Neuron (in vitro differentiated cells): ENCODE data around the gene PLXNB3.
"Not testable (repeated sequence)": the region's sequence is repeated elsewhere in the genome, so short reads cannot be mapped to it uniquely, and the experiment has no call there.

Experiments used
- H2AFZ ChIP-seq: one replicate; pipeline ENCODE4 v1.6.1; 2013; ENCODE audit warnings: low read depth, mild to moderate bottlenecking, inconsistent platforms, low read length, moderate library complexity
- H3K27me3 ChIP-seq: one replicate; pipeline ENCODE4 v1.6.1; 2013; ENCODE audit warnings: low read length; ENCODE audit not compliant: insufficient read depth
- H3K36me3 ChIP-seq: one replicate; pipeline ENCODE4 v1.6.1; 2013; ENCODE audit warnings: low read length; ENCODE audit not compliant: insufficient read depth
- H3K4me1 ChIP-seq: one replicate; pipeline ENCODE4 v1.6.1; 2013; ENCODE audit warnings: low read length; ENCODE audit not compliant: insufficient read depth
- H3K4me3 ChIP-seq: 2 replicates; pipeline ENCODE4 v1.5.1; 2013; ENCODE audit warnings: mild to moderate bottlenecking, low read length, moderate library complexity
- H3K9me3 ChIP-seq: one replicate; pipeline ENCODE4 v1.6.1; 2013; ENCODE audit warnings: low read length

Gene PLXNB3

DNA sequence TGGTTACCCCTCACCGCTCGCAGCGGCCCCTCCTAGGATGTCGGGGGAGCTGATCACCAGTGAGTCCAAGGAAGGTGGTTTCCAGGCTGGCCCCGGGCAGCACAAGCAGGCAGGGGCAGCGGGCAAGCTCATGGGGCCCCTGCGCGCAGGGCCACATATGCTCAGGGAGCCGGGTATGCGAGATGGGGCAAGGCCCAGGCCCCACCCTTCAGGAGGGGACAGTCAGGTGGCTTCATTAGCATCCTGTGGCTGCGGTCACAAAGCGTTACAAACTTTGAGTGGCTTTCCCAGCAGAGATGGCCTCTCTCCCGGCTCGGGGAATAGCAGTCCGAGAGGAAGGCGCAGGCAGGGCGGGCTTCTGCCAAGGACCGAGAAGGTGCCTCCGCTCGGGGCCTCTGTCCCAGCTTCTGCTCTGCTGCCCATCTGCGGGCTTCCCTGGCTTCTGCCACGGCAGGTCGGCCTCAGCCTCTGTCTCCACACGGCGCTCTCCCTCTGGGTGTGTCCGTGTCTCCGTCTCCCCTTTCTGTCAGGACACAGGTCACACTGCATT is 25.9 kb upstream of the PLXNB3 start:
- no peaks in the 10 kb centered on the region for H3K9me3 ChIP-seq
- H3K4me1 ChIP-seq, result no peaks in the 10 kb centered on the region
- H3K27me3 ChIP-seq, result peaks cover 3% of the 10 kb centered on the region
- H3K36me3 ChIP-seq, result no peaks in the 10 kb centered on the region
- H2AFZ ChIP-seq, result no peak overlapping the region
- no peak overlapping the region for H3K4me3 ChIP-seq

DNA sequence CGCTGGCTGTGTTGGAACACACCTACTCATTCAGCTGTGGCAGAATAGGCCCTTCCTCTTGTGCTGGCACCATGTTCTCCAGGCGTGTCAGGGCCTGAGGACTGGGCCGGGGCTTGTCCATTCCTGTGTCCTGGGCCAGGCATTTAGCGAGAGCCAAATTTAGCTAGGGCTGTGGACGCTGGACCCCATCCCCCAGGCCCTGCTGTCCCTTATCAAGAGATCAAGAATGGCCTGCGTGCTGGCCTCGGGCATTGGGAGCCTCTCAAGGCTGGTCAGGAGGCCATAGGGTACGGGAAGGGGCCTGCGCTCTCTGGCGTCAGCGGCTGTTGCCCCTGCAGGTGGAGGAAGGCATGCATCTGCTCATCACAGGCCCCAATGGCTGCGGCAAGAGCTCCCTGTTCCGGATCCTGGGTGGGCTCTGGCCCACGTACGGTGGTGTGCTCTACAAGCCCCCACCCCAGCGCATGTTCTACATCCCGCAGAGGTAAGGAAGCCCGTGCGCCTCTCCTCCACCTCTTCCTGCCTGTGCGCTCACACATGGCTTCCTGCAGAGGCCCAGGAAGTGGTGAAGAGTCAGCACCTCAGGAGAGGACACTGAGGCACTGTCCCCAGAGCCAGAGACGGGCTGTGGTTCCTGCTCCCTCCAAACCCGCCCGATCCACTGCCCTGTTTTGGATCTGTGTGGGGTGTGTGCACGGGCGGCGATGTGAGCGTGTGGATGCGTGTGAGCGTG is 24.1 kb upstream of the PLXNB3 start:
- Histone ChIP-seq H2AFZ (no peak overlapping the region), H3K27me3 (peaks cover 3% of the 10 kb centered on the region), H3K9me3 (no peaks in the 10 kb centered on the region), H3K4me1 (no peaks in the 10 kb centered on the region), H3K4me3 (no peak overlapping the region), H3K36me3 (no peaks in the 10 kb centered on the region)

DNA sequence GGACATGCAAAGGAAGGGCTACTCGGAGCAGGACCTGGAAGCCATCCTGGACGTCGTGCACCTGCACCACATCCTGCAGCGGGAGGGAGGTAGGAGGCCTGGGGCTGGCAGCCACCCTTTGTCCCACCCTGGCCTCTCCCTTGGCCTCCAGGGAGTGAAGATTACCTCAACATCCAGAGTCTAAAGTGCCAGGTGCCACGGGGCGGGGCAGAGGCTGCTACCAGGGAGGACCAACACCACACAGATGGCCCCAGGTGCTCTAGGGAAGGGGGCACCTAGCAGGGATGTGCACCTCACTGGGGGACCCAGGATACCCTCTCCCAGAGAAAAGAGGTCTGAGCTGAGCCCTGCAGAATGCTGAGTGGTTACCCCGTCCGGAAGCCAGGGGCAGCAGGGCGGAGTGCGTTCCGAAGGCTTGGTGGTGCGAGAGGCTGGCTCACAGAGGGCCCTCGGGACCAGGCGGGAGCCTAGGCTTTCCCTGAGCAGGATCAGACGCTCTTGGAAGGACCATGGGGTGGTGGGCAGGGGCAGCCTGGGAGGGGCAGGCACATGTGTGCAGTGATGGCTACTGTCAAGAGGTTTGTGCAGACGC is 23.3 kb upstream of the PLXNB3 start:
- Histone ChIP-seq H3K36me3 (no peaks in the 10 kb centered on the region), H3K4me3 (no peak overlapping the region), H3K27me3 (peaks cover 3% of the 10 kb centered on the region), H3K9me3 (no peaks in the 10 kb centered on the region), H2AFZ (no peak overlapping the region), H3K4me1 (no peaks in the 10 kb centered on the region)

DNA sequence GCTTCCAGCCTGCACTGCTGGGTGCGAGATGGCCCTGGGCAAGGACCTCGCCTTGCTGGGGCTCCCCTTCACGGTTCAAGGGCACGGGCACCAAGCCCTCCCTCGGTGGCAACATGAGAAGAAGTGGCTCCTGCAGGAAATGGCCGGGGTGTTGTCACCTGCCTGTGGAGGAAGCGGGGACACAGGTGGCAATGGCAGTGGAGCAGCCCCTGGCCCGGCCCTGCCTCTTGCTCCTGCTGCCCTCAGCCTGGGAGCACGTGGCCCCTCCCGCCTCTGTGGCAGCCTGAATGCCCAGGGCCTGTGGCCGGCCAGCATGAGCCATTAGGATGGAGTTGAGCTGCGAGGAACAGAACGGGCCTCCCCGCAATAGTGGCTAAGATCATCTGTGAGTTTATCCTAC is 22.6 kb upstream of the PLXNB3 start:
- Histone ChIP-seq H3K27me3 (peaks cover 3% of the 10 kb centered on the region), H3K4me3 (no peak overlapping the region), H3K4me1 (no peaks in the 10 kb centered on the region), H3K9me3 (no peaks in the 10 kb centered on the region), H3K36me3 (no peaks in the 10 kb centered on the region), H2AFZ (no peak overlapping the region)

DNA sequence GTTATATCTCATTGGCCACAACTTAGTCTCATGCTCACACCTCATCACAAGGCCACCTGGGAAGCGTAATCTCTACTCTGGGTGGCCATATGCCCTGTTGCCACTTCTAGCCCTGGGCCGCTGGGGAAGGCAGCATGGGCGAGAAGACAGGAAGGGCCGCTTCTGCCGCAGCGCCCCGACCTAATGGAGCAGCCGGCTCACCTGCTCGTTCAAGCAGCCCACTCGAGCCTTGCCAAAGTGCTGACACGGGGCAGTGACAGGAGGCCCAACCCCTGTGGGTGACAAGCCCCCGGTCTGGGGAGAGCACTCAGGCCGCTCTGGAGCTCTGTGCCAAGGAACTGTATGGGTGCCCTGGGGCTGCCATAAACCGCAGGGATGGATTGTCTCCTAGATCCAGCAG is 21.9 kb upstream of the PLXNB3 start:
- H3K27me3 ChIP-seq, H3K4me3 ChIP-seq, H3K36me3 ChIP-seq, H2AFZ ChIP-seq, H3K9me3 ChIP-seq, H3K4me1 ChIP-seq: not testable (repeated sequence)

DNA sequence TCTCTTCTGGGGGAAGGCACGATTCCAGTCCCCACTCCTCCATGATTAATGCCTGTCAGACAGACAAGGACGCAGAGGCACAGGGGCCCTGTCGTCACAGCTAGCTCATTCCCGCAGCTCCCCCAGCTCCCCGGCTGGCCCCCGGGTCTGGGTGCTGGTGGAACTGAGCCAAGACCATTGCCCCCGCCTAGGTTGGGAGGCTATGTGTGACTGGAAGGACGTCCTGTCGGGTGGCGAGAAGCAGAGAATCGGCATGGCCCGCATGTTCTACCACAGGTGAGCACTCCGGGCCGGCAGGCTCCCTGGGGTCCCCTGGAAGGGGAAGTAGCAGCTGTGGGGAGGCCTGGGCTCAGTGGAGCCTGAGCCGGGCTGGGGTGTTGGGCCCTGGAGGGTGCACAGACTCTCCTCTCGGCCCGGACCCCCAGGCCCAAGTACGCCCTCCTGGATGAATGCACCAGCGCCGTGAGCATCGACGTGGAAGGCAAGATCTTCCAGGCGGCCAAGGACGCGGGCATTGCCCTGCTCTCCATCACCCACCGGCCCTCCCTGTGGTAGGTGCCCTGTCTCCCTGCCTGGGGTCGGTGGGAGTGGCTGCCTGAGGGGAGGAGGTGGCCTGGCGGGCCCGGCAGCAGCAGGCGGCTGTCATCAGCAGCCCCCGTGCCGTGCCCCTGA is 21.1 kb upstream of the PLXNB3 start:
- not testable (repeated sequence) for H2AFZ ChIP-seq

DNA sequence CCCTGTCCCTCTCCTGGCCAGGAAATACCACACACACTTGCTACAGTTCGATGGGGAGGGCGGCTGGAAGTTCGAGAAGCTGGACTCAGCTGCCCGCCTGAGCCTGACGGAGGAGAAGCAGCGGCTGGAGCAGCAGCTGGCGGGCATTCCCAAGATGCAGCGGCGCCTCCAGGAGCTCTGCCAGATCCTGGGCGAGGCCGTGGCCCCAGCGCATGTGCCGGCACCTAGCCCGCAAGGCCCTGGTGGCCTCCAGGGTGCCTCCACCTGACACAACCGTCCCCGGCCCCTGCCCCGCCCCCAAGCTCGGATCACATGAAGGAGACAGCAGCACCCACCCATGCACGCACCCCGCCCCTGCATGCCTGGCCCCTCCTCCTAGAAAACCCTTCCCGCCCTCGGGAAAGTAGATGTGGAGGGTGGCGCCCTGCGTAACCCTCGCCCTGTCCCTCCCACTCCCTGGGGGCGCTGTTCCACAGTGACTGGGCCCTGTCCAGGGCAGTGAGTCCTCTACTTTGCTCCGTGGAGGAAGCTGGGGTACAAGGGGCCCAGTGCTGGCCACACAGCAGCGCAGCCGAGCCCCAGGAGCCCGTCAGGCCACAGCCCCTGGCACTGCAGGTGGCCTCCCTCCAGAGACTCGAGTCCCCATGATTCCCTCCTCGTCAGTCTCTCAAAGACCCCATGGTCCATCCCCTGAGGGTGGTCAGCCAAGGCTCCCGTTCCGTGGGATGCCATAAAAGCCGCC is 20.4 kb upstream of the PLXNB3 start:
- not testable (repeated sequence) for H3K4me1 ChIP-seq, H3K27me3 ChIP-seq, H2AFZ ChIP-seq, H3K9me3 ChIP-seq, H3K36me3 ChIP-seq, H3K4me3 ChIP-seq

More for the DNA sequence above, 21.1 kb upstream of the PLXNB3 start:
- H3K4me1 ChIP-seq, H3K36me3 ChIP-seq, H3K27me3 ChIP-seq, H3K4me3 ChIP-seq, H3K9me3 ChIP-seq: not testable (repeated sequence)

DNA sequence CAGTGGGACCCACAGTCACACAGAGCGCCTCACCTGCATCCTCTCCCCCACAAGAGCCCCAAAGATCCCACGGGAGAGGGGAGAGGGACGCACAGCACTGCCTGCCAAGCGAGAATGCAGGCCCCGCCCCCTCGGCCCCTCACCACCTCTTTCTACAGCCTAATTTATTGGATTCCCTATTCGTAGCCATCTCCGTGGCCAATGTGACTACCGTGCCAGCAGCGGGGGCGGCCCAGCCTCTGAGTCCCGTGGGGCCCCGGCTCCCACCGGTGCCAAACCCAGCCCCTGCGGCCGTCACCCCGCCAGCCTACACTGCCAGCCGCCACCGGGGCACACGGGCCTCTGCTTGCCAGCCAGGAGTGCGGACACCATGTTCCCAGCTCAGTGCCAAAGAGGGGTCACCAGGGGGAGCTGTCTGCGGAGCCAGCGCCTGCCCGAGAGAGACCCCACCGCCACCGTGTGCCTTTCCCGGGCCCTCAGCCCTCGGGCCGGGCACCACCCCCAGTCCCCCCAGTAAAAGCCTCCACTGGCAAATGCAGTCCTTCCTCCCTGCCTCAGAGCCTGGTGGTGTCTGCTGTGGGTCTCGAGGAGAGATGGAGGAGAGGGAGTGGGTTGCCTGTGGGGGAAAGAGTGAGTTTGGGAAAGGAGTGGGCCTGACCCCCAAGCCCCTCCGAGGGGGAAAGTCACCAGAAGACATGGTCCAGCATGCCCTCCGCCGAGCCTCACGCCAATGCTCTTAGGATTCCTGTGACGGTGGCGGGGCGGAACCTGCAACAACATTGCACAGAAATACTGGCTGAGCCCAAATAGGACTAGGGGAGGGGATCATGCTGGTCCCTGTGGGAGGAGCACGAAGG is 19.6 kb upstream of the PLXNB3 start:
- H3K9me3 ChIP-seq, result no peaks in the 10 kb centered on the region
- H2AFZ ChIP-seq, result no peak overlapping the region
- no peaks in the 10 kb centered on the region for H3K4me1 ChIP-seq
- peaks cover 3% of the 10 kb centered on the region for H3K27me3 ChIP-seq
- no peaks in the 10 kb centered on the region for H3K36me3 ChIP-seq
- no peak overlapping the region for H3K4me3 ChIP-seq

DNA sequence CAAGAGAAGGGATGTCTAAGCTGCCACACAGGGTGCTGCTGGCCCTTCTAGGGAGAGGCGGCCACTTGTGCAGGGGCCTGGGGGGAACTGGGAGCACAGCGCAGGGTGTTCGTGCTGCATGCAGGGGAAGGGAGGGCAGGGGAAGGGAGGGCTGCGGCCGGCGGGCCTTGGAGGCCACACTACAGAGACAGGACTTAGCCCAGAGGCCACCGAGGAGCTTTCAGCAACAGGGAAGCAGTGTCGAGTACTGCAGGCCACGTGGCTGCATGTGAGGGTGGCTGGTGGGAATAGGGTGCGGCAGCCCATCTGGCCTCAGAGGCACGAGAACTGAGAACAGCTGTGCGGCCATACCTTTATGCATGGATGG is 19.0 kb upstream of the PLXNB3 start:
- H3K9me3 ChIP-seq, H2AFZ ChIP-seq, H3K27me3 ChIP-seq, H3K4me1 ChIP-seq, H3K36me3 ChIP-seq, H3K4me3 ChIP-seq: not testable (repeated sequence)

DNA sequence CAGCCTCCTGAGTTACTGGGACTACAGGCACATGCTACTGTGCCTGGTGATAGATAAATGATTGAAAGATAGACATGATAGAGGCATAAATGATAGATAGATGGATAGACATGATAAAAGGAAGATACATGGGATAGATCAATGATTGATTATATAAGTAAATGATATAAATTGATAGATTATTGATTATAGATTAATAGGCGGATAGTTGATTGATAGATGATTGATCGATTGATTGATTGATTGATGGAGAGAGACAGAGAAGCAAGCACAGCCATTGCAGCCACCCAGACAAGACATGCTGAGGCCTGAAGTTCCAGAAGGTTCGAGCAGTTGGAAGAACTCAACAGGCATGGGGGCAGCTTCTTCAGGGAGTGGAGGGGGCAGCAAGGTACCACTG is 17.7 kb upstream of the PLXNB3 start:
- peaks cover 2% of the 10 kb centered on the region for H3K9me3 ChIP-seq
- no peak overlapping the region for H2AFZ ChIP-seq
- H3K36me3 ChIP-seq, result no peaks in the 10 kb centered on the region
- no peaks in the 10 kb centered on the region for H3K27me3 ChIP-seq
- no peak overlapping the region for H3K4me3 ChIP-seq
- H3K4me1 ChIP-seq, result no peaks in the 10 kb centered on the region

DNA sequence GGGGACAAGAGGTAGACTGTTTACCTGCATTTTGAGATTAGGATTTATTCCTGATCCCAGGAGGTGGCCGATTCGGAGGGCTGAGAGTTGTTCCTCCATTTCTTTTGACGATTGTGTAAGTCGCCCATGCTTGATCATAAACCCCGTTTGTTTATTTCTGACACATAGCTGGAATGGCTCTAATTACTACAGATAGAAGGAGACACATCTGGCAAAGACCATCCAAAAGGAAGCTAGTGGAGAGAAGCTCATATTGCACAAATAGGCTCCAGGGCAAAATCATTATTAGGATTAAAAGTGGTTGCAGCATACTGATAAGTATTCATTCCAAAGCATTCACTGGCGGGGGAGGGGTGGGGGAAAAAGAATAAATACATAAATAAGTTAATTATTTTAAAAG is 17.1 kb upstream of the PLXNB3 start:
- H3K9me3 ChIP-seq, H3K4me1 ChIP-seq, H2AFZ ChIP-seq, H3K27me3 ChIP-seq, H3K4me3 ChIP-seq, H3K36me3 ChIP-seq: not testable (repeated sequence)

DNA sequence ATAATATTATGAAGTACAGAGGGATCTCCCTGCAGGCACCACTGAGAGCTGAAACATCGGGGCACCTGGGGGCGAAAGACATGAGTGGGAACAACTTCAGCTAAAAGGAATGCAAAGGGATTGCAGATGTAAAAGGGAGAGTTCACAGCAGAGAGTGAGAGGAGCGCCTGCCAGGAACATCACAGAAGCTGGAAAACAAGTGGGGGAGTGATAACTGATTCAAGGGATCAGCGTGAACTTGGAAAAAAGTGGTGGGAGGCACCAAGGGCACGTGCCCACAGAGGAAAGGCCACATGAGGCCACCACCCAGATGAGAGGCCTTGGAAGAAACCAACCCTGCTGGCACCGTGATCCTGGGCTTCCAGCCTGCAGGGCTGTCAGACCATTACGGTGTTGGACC is 15.0 kb upstream of the PLXNB3 start:
- H3K9me3 ChIP-seq, H3K36me3 ChIP-seq, H3K4me1 ChIP-seq, H2AFZ ChIP-seq, H3K4me3 ChIP-seq, H3K27me3 ChIP-seq: not testable (repeated sequence)
